ENCODE data around the gene CORO2B. TPM values are rescaled to one million over a fixed set of nuclear protein-coding genes. Genes with fewer than 3 reads are reported as not detected.

The CORO2B gene
- total and polyA plus RNA-seq, 2 of the 4 experiments (the other 2 are of a cell fraction): 9.3 to 39.3 TPM

- Histone ChIP-seq H3K23ac (ENCODE audit: low read depth, low read length) (peak overlapping the region; percentile 64), H2AK5ac (ENCODE audit: low read depth, low read length) (peak overlapping the region; percentile 88; the same call in 1 of the 2 replicates), H3K9ac (ENCODE audit: low read depth, low read length) (peak overlapping the region; percentile 24; the same call in 1 of the 2 replicates), H2BK5ac (ENCODE audit: low read depth, low read length, poor library complexity, severe bottlenecking) (peak overlapping the region; percentile 92), H3K56ac (ENCODE audit: extremely low read depth, insufficient read depth, low read length) (peak overlapping the region; percentile 56), H3K27ac (ENCODE audit: insufficient read depth, low read length) (peak overlapping the region; percentile 96; the same call in 1 of the 2 replicates), H3K36me3 (ENCODE audit: control insufficient read depth, insufficient read depth, low read length) (no peaks in the 10 kb centered on the region), H2AFZ (replicated peaks; ENCODE audit: low read length, poor library complexity) (peak overlapping the region; percentile 71), H2BK15ac (ENCODE audit: low read depth, low read length) (peak overlapping the region; percentile 70; the same call in 2 of the 3 replicates), H3K27me3 (ENCODE audit: control insufficient read depth, insufficient read depth, low read length) (no peaks in the 10 kb centered on the region), H3K79me1 (ENCODE audit: low read depth in 1 of 2, low read length in 2 of 2) (no peaks in the 10 kb centered on the region), H3K4me2 (ENCODE audit: low read depth, low read length) (peak overlapping the region; percentile 40), H2AK9ac (replicated peaks; ENCODE audit: low read depth, low read length, poor library complexity) (peak overlapping the region; percentile 70), H4K8ac (ENCODE audit: low read depth in 2 of 2, low read length in 2 of 2) (peak overlapping the region; percentile 56 to 92), H3K4me1 (ENCODE audit: control insufficient read depth, insufficient read depth, low read length) (peaks cover 7% of the 10 kb centered on the region), H3K9me1 (ENCODE audit: insufficient read depth, low read length) (0 out of 2 replicates have a peak, but pooled peaks cover 4% of the 10 kb centered on the region), H3K14ac (replicated peaks; ENCODE audit: low read depth, low read length) (peak overlapping the region; percentile 80), H3K9me3 (ENCODE audit: control insufficient read depth, insufficient read depth, low read length) (peaks cover 3% of the 10 kb centered on the region), H2BK120ac (ENCODE audit: low read depth, low read length) (peak overlapping the region; percentile 98), H4K20me1 (ENCODE audit: insufficient read depth, low read length) (no peaks in the 10 kb centered on the region), H4K91ac (ENCODE audit: insufficient read depth, low read depth, low read length) (peak overlapping the region; percentile 85), H3K4ac (ENCODE audit: low read depth, low read length) (peak overlapping the region; percentile 80), H4K5ac (ENCODE audit: low read depth, low read length) (peak overlapping the region; percentile 68), H2BK20ac (ENCODE audit: low read depth, low read length) (peak overlapping the region; percentile 95), H3K4me3 (ENCODE audit: insufficient read depth, low read depth, low read length) (no peak overlapping the region), H3K18ac (ENCODE audit: low read depth, low read length) (peak overlapping the region; percentile 84)
- ChIA-PET CTCF (interaction anchor here (0.6 kb wide), 1 partner anchor 88 kb away, joined by 4 read pairs; no protein-coding TSS in a partner anchor), POLR2A (ENCODE audit: unreplicated experiment) (no interaction called here)
- ATAC-seq (ENCODE audit: low read depth) (peak; percentile 89), DNase-seq (peak; percentile 98)
- no TSS peak for BruUV-seq (replicated peaks)
- peak; percentile 96 for TF ChIP-seq BHLHE40 (IDR thresholded peaks at IDR 0.05; ENCODE audit: low read depth, low read length)
- no peak for TF ChIP-seq POLR2A (IDR thresholded peaks at IDR 0.05; ENCODE audit: low read depth, low read length)
- TF ChIP-seq RCOR1 (IDR thresholded peaks at IDR 0.05; ENCODE audit: insufficient replicate concordance, low read length): peak; percentile 52
- TF ChIP-seq CEBPB (IDR thresholded peaks at IDR 0.05; ENCODE audit: low read depth, low read length): peak; percentile 100
- TF ChIP-seq FOS (IDR thresholded peaks at IDR 0.05; ENCODE audit: low read depth, low read length): no peak
- intact Hi-C loops (cut with micrococcal nuclease) (loop anchor here (5.0 kb wide), 1 partner anchor 94 kb away; no protein-coding TSS in a partner anchor), in situ Hi-C loops (cut with MboI; ENCODE audit: low sequenced_read_pairs) (no loop called here), dilution Hi-C loops (cut with HindIII; ENCODE audit: low sequenced_read_pairs, unreplicated experiment) (no loop called here)
- WGBS, 2 experiments (ENCODE audit: extremely low coverage in 2 of 2, insufficient read length in 1 of 2): 0% methylated on average over 1 of the region's 4 CpGs; no CpG with 5 or more reads in 1 of the 2 experiments
Measured at GRCh38 chr15:68536331-68537095, 42.3 kb upstream of the CORO2B start.
